ENCODE measurements around the gene LCT. TPM values are rescaled to one million over a fixed set of nuclear protein-coding genes. Genes with fewer than 3 reads are reported as not detected.

Gene LCT
- total and polyA plus RNA-seq, 2 of the 13 experiments (the other 11 are each of a cell fraction or from before 2014, with no cell fraction given): not detected

- TF ChIP-seq MTERF4 (CRISPR knock-in tag; IDR thresholded peaks at IDR 0.05): no peak
- no peak for TF ChIP-seq PRDM4 (CRISPR knock-in tag; IDR thresholded peaks at IDR 0.05; ENCODE audit: borderline replicate concordance)
- TF ChIP-seq HHEX (CRISPR knock-in tag; IDR thresholded peaks at IDR 0.05): no peak
- no peak for TF ChIP-seq DBP (CRISPR knock-in tag; IDR thresholded peaks at IDR 0.05; ENCODE audit: not compliant biosample characterization)
- no peak for TF ChIP-seq MZF1 (CRISPR knock-in tag; IDR thresholded peaks at IDR 0.05; ENCODE audit: borderline replicate concordance)
- no peak for TF ChIP-seq BCL6 (CRISPR knock-in tag; IDR thresholded peaks at IDR 0.05)
- TF ChIP-seq ZNF652 (CRISPR knock-in tag; IDR thresholded peaks at IDR 0.05; ENCODE audit: borderline replicate concordance, low read depth): no peak
- no peak for TF ChIP-seq ZHX1 (CRISPR knock-in tag; IDR thresholded peaks at IDR 0.05; ENCODE audit: low read depth)
- no peak for TF ChIP-seq CBX1 (IDR thresholded peaks at IDR 0.05; ENCODE audit: low read depth)
- TF ChIP-seq IRF2 (CRISPR knock-in tag; IDR thresholded peaks at IDR 0.05): no peak
- TF ChIP-seq MNT (IDR thresholded peaks at IDR 0.05): no peak
- no peak for TF ChIP-seq DMTF1 (CRISPR knock-in tag; IDR thresholded peaks at IDR 0.05)
- no peak for TF ChIP-seq ZC3H4 (CRISPR knock-in tag; IDR thresholded peaks at IDR 0.05; ENCODE audit: borderline replicate concordance)
- TF ChIP-seq HMGA1 (CRISPR knock-in tag; conservative IDR thresholded peaks at IDR 0.05): no peak
- TF ChIP-seq MIER3 (CRISPR knock-in tag; IDR thresholded peaks at IDR 0.05; ENCODE audit: borderline replicate concordance): no peak
- TF ChIP-seq NR2F2 (IDR thresholded peaks at IDR 0.05; ENCODE audit: borderline replicate concordance, low read depth): no peak
- TF ChIP-seq RBAK (CRISPR knock-in tag; IDR thresholded peaks at IDR 0.05): no peak
- TF ChIP-seq RXRA (CRISPR knock-in tag; IDR thresholded peaks at IDR 0.05): no peak
- 0 out of 2 replicates have a peak, but pooled peaks have one; percentile 21 for TF ChIP-seq ZNF782 (CRISPR knock-in tag; IDR thresholded peaks at IDR 0.05; ENCODE audit: borderline replicate concordance)
- no peak for TF ChIP-seq RFX1 (IDR thresholded peaks at IDR 0.05)
Observed at GRCh38 chr2:135876066-135876711, 39.2 kb upstream of the LCT start, which contains the start of gene MCM6 (continued).

Measured in HepG2 (cell line).